ENCODE results near the gene PTGDR. TPM values are rescaled to one million over a fixed set of nuclear protein-coding genes. Genes with fewer than 3 reads are reported as not detected.

Gene PTGDR
- polyA plus RNA-seq, 4 donors, result 0.25 to 6.6 TPM; not detected in 2

DNA sequence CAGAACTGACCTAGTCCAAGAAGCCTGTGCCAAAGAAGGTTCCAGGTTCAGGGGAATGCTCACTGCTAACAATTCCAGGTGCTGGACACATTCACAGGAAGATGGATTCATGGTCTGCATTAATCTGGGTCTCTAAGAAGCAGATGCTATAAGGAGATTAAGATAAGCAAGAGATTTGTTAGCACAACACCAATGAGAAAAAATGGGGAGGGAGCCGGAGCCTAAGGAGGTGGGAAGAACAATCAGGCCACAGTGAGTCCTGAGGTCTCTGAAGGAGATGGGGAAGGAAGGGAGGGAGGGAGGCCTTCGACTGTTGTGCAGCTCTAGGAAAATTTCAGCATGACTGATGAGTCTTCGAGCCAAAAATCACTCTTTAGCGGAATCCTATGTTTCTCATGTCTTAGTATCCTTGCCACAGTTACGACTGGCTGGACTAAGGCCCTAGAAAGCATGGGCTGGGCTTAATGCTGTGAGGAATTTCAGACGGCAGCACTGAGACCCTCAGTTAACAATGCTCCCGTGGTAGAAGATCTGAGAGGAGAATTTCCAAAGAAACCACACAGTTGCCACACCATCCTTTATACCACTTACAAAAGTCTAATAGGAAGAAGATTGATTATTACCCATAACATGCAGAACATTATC, 31.5 kb upstream of the PTGDR start:
- H3K9me3 ChIP-seq (ENCODE audit: control insufficient read depth in 2 of 2, insufficient read depth in 1 of 2, low read depth in 1 of 2, low read length in 1 of 2), result no peaks in the 10 kb centered on the region
- FAIRE-seq, result no peak
- WGBS, 3 donors, result 64 to 86% (median 72%) methylated on average over 7 of the region's 7 CpGs
- H3K4me1 ChIP-seq (ENCODE audit: control insufficient read depth in 3 of 3, insufficient read depth in 2 of 3, low read depth in 1 of 3, low read length in 2 of 3), result peaks cover 0 to 4% (median 2%) of the 10 kb centered on the region in 3 donors
- H3K27me3 ChIP-seq (ENCODE audit: control insufficient read depth in 3 of 3, insufficient read depth in 3 of 3, low read length in 3 of 3), result no peaks in the 10 kb centered on the region
- H3K36me3 ChIP-seq (ENCODE audit: control insufficient read depth in 3 of 3, insufficient read depth in 2 of 3, low read depth in 1 of 3, low read length in 3 of 3), result no peaks in the 10 kb centered on the region
- no peak overlapping the region for H3K4me3 ChIP-seq (ENCODE audit: low read depth in 1 of 3, low read length in 3 of 3)
- DNase-seq, result no peak
- no peak overlapping the region for H3K27ac ChIP-seq (ENCODE audit: low read depth in 1 of 3, low read length in 2 of 3)

DNA sequence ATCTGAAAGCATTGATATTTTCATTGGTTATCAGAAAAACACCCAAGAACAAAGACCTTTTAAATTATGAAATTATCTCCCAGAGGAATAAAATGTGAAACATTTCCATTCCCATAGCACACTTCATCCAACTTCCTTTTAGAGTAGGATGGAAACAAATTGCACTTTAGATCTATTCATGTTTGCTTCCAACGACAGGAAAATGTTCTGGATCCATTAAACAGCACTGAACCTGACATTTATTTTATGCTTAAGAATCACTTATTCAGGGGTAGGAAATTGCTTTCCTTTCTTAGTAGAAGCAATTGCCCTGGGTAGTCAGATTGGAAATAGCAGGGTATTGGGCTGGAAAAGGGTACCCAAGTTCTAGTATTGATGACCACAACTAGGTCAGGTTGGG, 28.8 kb upstream of the PTGDR start:
- peaks cover 0 to 4% (median 2%) of the 10 kb centered on the region in 3 donors for H3K4me1 ChIP-seq (ENCODE audit: control insufficient read depth in 3 of 3, insufficient read depth in 2 of 3, low read depth in 1 of 3, low read length in 2 of 3)
- no peaks in the 10 kb centered on the region for H3K27me3 ChIP-seq (ENCODE audit: control insufficient read depth in 3 of 3, insufficient read depth in 3 of 3, low read length in 3 of 3)
- DNase-seq (no peak), FAIRE-seq (no peak)
- 72 to 80% (median 77%) methylated on average over 1 of the region's 1 CpG for WGBS, 3 donors
- no peak overlapping the region for H3K27ac ChIP-seq (ENCODE audit: low read depth in 1 of 3, low read length in 2 of 3)
- H3K9me3 ChIP-seq (ENCODE audit: control insufficient read depth in 2 of 2, insufficient read depth in 1 of 2, low read depth in 1 of 2, low read length in 1 of 2), result no peaks in the 10 kb centered on the region
- no peak overlapping the region for H3K4me3 ChIP-seq (ENCODE audit: low read depth in 1 of 3, low read length in 3 of 3)
- H3K36me3 ChIP-seq (ENCODE audit: control insufficient read depth in 3 of 3, insufficient read depth in 2 of 3, low read depth in 1 of 3, low read length in 3 of 3), result no peaks in the 10 kb centered on the region

DNA sequence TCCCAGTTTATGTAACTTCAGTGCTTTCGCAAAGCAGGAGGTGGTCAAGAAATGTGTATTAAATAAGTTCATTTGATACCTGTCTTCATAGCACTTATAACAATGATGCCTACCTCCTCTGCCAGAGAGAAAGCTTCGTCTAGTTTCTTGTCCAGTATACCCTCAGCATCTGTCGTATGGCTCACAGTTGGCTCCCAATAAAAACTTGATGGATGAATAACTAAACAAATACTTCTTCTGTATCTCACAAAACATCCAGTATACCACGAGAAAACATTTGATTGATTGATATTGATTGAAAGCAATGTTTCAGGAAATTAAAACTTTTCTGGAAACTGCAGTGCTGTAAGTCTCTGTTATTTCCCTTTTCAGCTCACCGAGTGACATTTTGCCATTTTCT, 26.9 kb upstream of the PTGDR start:
- Histone ChIP-seq H3K9me3 (ENCODE audit: control insufficient read depth in 2 of 2, insufficient read depth in 1 of 2, low read depth in 1 of 2, low read length in 1 of 2) (no peaks in the 10 kb centered on the region), H3K27ac (ENCODE audit: low read depth in 1 of 3, low read length in 2 of 3) (no peak overlapping the region), H3K36me3 (ENCODE audit: control insufficient read depth in 3 of 3, insufficient read depth in 2 of 3, low read depth in 1 of 3, low read length in 3 of 3) (no peaks in the 10 kb centered on the region), H3K4me1 (ENCODE audit: control insufficient read depth in 3 of 3, insufficient read depth in 2 of 3, low read depth in 1 of 3, low read length in 2 of 3) (peaks cover 0 to 2% (median 0%) of the 10 kb centered on the region in 3 donors), H3K27me3 (ENCODE audit: control insufficient read depth in 3 of 3, insufficient read depth in 3 of 3, low read length in 3 of 3) (no peaks in the 10 kb centered on the region), H3K4me3 (ENCODE audit: low read depth in 1 of 3, low read length in 3 of 3) (no peak overlapping the region)
- no peak for FAIRE-seq
- WGBS, 3 donors, result 63 to 70% (median 64%) methylated on average over 5 of the region's 5 CpGs
- no peak for DNase-seq

DNA sequence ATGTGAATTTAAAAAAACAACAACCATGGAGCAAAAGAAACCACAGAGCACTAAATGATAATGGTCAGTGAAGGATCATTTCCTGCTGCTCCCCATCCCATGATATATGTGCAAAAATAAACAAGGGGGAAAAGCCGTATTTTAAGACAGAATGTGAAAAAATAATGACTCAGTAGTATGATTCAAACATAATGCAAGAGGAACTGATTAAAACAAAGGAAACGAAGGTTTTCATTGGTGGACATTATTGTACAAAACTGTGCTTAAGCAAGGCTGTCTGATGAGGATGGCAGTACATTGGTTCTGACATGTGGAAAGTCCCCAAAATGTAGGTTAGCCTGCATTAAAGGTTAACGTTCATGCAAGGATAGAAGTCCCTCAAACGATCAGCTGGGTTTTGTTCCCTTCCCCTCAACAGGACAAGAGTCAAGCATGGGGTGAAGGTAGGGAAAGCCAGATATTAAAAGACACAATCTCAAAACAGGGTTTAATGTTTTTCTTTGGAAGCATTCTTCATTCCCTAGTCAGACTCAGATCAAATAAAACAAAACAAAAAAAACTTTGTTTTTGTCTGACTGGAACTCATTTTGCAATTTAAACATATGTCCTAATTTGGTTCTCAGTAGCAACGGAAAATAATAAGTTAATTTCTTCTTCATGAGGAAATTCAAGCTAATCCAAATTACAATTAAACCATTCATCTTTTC, 26.3 kb upstream of the PTGDR start:
- Histone ChIP-seq H3K27me3 (ENCODE audit: control insufficient read depth in 3 of 3, insufficient read depth in 3 of 3, low read length in 3 of 3) (no peaks in the 10 kb centered on the region), H3K4me3 (ENCODE audit: low read depth in 1 of 3, low read length in 3 of 3) (no peak overlapping the region), H3K36me3 (ENCODE audit: control insufficient read depth in 3 of 3, insufficient read depth in 2 of 3, low read depth in 1 of 3, low read length in 3 of 3) (no peaks in the 10 kb centered on the region), H3K4me1 (ENCODE audit: control insufficient read depth in 3 of 3, insufficient read depth in 2 of 3, low read depth in 1 of 3, low read length in 2 of 3) (no peaks in the 10 kb centered on the region), H3K9me3 (ENCODE audit: control insufficient read depth in 2 of 2, insufficient read depth in 1 of 2, low read depth in 1 of 2, low read length in 1 of 2) (no peaks in the 10 kb centered on the region), H3K27ac (ENCODE audit: low read depth in 1 of 3, low read length in 2 of 3) (no peak overlapping the region)
- DNase-seq, result no peak
- no peak for FAIRE-seq
- 55 to 74% (median 67%) methylated on average over 5 of the region's 5 CpGs for WGBS, 3 donors

DNA sequence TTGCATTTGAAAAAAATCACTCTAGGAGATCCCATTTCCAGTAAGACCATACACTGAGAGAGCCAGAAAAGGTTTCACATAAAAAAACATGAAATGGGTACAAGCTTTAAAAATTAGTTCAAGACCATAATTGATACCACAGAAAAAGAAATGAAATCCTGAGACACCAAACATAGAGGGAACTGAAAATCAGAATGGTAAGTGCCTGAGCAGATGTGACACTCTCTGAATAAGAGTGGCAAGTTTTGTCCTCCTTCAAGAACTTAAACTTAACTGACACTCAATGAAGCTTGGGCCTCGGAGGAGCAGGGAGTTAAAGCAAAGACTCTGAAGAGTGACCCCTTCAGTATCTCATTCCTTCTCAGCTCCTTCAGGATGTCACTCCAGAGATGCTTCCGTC, 23.2 kb upstream of the PTGDR start:
- no peak for FAIRE-seq
- Histone ChIP-seq H3K9me3 (ENCODE audit: control insufficient read depth in 2 of 2, insufficient read depth in 1 of 2, low read depth in 1 of 2, low read length in 1 of 2) (no peaks in the 10 kb centered on the region), H3K4me1 (ENCODE audit: control insufficient read depth in 3 of 3, insufficient read depth in 2 of 3, low read depth in 1 of 3, low read length in 2 of 3) (no peaks in the 10 kb centered on the region), H3K27ac (ENCODE audit: low read depth in 1 of 3, low read length in 2 of 3) (no peak overlapping the region), H3K27me3 (ENCODE audit: control insufficient read depth in 3 of 3, insufficient read depth in 3 of 3, low read length in 3 of 3) (no peaks in the 10 kb centered on the region), H3K36me3 (ENCODE audit: control insufficient read depth in 3 of 3, insufficient read depth in 2 of 3, low read depth in 1 of 3, low read length in 3 of 3) (no peaks in the 10 kb centered on the region), H3K4me3 (ENCODE audit: low read depth in 1 of 3, low read length in 3 of 3) (no peak overlapping the region)
- DNase-seq, result no peak
- 80 to 89% (median 88%) methylated on average over 2 of the region's 2 CpGs for WGBS, 3 donors

DNA sequence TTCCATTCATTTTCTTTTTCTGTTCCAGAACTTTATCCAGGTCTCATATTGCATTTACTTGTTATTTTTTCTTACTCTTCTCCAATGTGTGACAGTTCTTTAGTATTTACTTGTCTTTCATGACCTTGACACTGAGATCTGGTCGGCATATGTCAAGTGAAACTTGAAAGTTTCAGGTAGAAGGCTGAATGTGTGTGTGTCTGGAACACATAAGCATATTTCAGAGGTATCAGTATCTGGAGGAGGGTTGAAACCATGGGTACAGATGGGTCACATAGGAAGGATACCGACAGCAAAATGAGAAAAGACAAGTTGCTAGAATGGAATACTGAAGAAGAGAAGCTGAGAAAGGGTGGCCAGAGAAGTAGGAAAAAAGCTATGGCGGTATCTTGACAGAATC, 22.5 kb upstream of the PTGDR start:
- H3K4me1 ChIP-seq (ENCODE audit: control insufficient read depth in 3 of 3, insufficient read depth in 2 of 3, low read depth in 1 of 3, low read length in 2 of 3), result no peaks in the 10 kb centered on the region
- no peak for FAIRE-seq
- H3K4me3 ChIP-seq (ENCODE audit: low read depth in 1 of 3, low read length in 3 of 3), result no peak overlapping the region
- 82 to 92% (median 91%) methylated on average over 3 of the region's 3 CpGs for WGBS, 3 donors
- H3K9me3 ChIP-seq (ENCODE audit: control insufficient read depth in 2 of 2, insufficient read depth in 1 of 2, low read depth in 1 of 2, low read length in 1 of 2), result no peaks in the 10 kb centered on the region
- DNase-seq, result no peak
- H3K36me3 ChIP-seq (ENCODE audit: control insufficient read depth in 3 of 3, insufficient read depth in 2 of 3, low read depth in 1 of 3, low read length in 3 of 3), result no peaks in the 10 kb centered on the region
- no peak overlapping the region for H3K27ac ChIP-seq (ENCODE audit: low read depth in 1 of 3, low read length in 2 of 3)
- no peaks in the 10 kb centered on the region for H3K27me3 ChIP-seq (ENCODE audit: control insufficient read depth in 3 of 3, insufficient read depth in 3 of 3, low read length in 3 of 3)

DNA sequence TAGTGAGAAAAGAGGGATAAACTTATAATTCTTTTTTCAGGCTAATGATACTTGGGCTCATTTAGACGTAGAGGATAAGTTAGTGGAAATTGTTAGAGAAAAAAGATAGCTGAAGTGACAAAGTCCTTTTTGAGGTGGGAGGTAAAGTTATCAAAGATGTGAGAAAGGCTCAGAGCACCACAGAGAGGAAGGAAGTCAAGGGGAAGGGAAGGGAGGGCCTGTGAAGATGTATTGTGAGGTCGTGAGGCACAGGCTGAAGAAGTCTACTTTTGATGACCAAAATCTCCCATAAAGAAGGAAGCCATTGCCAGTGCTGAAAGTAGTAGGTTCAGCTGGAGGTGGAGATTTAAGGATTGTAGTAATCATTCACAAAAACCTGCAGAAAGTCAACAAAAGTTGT, 19.4 kb upstream of the PTGDR start:
- WGBS, 3 donors, result 47 to 54% (median 53%) methylated on average over 2 of the region's 2 CpGs
- no peak for FAIRE-seq

DNA sequence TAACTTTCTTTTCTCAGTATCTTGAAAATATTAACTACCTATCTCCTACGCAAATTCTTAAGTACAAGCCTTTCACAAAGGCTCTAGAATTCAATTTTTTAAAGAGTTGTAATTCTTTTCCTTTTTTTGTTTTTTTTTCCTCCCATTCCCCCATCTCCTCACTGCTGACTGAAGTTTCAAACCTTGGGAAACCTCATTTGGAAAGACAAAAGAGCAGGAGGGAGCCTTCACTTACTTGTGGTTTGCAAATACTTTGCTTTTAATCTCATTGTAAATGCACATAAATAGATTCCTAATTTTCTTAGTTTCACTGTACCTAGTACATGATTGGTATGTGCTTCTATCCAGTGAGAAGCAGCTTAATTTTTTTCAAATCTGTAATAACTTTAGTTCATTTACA, 15.8 kb upstream of the PTGDR start:
- DNase-seq, result no peak
- no peaks in the 10 kb centered on the region for H3K9me3 ChIP-seq (ENCODE audit: control insufficient read depth in 2 of 2, insufficient read depth in 1 of 2, low read depth in 1 of 2, low read length in 1 of 2)
- no peaks in the 10 kb centered on the region for H3K4me1 ChIP-seq (ENCODE audit: control insufficient read depth in 3 of 3, insufficient read depth in 2 of 3, low read depth in 1 of 3, low read length in 2 of 3)
- no peaks in the 10 kb centered on the region for H3K27me3 ChIP-seq (ENCODE audit: control insufficient read depth in 3 of 3, insufficient read depth in 3 of 3, low read length in 3 of 3)
- 86 to 93% (median 93%) methylated on average over 1 of the region's 1 CpG for WGBS, 3 donors
- no peak overlapping the region for H3K27ac ChIP-seq (ENCODE audit: low read depth in 1 of 3, low read length in 2 of 3)
- H3K36me3 ChIP-seq (ENCODE audit: control insufficient read depth in 3 of 3, insufficient read depth in 2 of 3, low read depth in 1 of 3, low read length in 3 of 3), result no peaks in the 10 kb centered on the region
- H3K4me3 ChIP-seq (ENCODE audit: low read depth in 1 of 3, low read length in 3 of 3), result no peak overlapping the region
- no peak for FAIRE-seq

More for the DNA sequence above, 19.4 kb upstream of the PTGDR start:
- Histone ChIP-seq H3K4me1 (ENCODE audit: control insufficient read depth in 3 of 3, insufficient read depth in 2 of 3, low read depth in 1 of 3, low read length in 2 of 3) (no peaks in the 10 kb centered on the region), H3K27me3 (ENCODE audit: control insufficient read depth in 3 of 3, insufficient read depth in 3 of 3, low read length in 3 of 3) (no peaks in the 10 kb centered on the region), H3K4me3 (ENCODE audit: low read depth in 1 of 3, low read length in 3 of 3) (no peak overlapping the region), H3K36me3 (ENCODE audit: control insufficient read depth in 3 of 3, insufficient read depth in 2 of 3, low read depth in 1 of 3, low read length in 3 of 3) (no peaks in the 10 kb centered on the region), H3K9me3 (ENCODE audit: control insufficient read depth in 2 of 2, insufficient read depth in 1 of 2, low read depth in 1 of 2, low read length in 1 of 2) (no peaks in the 10 kb centered on the region), H3K27ac (ENCODE audit: low read depth in 1 of 3, low read length in 2 of 3) (no peak overlapping the region)
- DNase-seq, result peak in 1 of 2 donors; percentile 34

Measured in small intestine (tissue), 7 donors.